Urothelium cell line (cell line): ENCODE measurements around the gene DAB2IP.

Source experiments
- DNase-seq: peaks from one replicate; pipeline ENCODE4 v3.0.0; 2011; ENCODE audit warnings: low spot score, mixed read lengths
- FAIRE-seq: peaks from 2 replicates; lab custom pipeline; 2011; peaks lifted over from hg19 to GRCh38; lab: Jason Lieb, UNC

The DAB2IP gene

GRCh38 chr9:121682926-121683515 lies 31.6 kb downstream of the DAB2IP start:
- DNase-seq (no peak), FAIRE-seq (no peak)

DNA sequence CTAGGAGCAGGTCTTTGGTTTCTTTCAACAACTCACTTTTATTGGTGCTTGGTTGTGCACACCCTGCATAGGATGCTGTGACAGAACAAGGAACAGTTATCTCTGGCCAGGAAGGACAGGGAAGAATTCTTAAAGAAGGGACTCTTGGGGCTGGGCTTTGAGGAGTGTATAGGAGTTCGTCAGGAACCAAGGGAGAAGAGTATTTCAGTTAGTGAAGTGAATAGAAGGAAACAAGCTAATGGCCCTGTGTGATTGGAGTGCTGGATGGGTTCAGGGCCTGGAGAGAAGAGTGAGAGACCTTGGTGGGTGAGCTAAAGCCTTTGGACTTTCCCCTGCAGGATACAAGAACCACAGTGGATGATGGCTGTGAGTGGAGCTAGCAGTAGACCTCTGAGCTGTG lies 32.2 kb downstream of the DAB2IP start:
- DNase-seq (no peak), FAIRE-seq (no peak)

DNA sequence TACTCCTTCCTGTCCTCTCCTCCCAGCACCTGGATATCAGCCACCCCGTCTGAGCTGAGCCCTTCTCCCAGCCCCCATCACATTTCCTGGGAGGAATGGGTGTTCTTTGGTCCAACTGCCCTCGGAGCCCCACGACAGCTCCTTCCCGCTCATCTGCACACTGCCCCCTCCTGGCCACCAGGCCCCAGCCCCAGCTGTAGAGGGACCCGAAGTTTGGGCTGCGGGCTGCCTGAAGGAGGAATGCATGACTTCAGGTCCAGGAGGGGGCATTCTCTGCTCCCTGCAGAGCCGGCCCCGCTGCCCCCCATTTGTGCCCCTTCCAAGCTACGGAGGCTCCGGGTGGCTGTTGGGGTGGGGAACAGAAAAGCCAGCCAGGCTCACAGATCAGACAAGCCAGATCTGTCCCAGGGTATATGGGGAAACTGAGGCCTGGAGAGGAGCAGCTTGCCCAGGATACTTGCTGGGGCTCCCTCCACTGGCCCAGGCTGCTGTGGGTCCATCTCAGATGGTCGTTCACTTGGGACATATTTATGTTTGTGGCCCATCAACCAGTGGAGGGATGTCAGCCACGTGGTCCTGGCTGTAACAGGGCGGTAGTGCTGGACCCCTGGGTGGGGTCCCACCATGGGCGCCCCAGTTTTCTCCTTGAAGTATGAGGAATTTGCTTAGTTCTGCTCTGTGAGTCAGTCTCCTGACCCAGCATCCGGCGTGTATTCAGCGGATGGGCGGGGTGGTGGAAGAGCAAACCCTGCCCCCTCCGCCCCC lies 33.1 kb downstream of the DAB2IP start:
- DNase-seq (no peak), FAIRE-seq (no peak)

GRCh38 chr9:121685146-121685794 lies 33.8 kb downstream of the DAB2IP start:
- DNase-seq (no peak), FAIRE-seq (no peak)

DNA sequence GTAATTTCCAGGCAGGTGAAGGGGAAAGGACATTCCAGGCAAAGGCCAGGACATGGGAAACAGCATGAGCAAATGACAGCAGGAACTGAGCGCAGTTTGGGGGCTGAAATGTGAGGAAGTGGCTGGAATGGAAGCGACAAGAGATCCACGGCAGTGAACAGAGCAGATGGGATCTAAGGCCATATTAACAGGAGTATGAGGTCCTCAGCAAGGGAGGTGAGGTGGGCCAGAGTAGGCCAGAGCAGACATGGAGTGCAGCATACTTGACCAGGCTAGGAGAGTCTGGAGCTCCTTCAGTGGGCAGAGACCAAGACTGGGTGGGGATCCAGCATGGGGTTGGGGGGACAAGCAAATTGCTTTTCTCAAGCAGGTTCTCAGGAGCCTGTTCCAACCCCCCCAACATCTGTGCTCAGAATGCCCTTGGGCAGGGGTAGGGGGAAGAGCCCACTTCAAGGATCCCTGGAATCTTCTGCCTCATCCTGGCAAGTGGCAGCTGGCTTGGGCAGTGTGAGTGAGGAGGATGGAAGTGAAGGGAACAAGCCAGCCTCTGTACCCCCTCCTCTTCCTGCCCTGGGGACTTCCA lies 34.5 kb downstream of the DAB2IP start:
- DNase-seq, result no peak
- FAIRE-seq, result no peak

DNA sequence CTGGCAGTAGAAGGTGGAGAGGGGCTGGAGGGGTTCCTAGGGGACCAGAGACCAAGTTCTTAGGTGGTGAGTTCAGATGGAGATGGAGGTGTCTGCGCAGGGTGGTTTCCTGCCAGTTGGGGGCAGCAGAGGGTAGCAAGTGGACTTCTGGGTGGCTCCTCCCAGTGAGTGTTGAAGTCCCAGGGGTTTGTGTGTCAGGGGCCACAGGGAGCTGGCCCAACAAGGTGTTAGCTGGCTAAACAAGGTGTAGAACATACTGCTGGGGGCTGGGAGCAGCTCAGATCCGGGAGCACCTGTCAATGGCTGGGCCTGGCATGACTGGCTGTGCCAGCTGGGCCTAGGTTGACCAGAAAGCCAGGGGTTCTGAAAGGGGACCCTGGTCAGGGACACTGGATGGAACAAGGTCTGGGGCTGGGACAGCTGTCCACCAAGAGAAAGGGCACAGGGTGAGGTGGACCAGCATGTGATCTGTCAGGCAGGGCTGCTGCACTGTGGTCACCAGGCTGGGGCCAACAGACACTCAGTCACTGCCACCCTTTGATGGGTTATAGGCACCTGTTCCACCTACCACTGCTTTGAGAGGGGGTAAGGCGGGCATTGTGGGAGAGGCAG lies 35.6 kb downstream of the DAB2IP start:
- DNase-seq, result peak; percentile 68
- no peak for FAIRE-seq

- FAIRE-seq, result no peak
- DNase-seq, result no peak
Observed at GRCh38 chr9:121688146-121688680, 36.8 kb downstream of the DAB2IP start.

- FAIRE-seq (no peak), DNase-seq (no peak)
Observed at GRCh38 chr9:121688681-121689080, 37.2 kb downstream of the DAB2IP start.

- no peak for FAIRE-seq
- no peak for DNase-seq
Observed at GRCh38 chr9:121689461-121690157, 38.2 kb downstream of the DAB2IP start.

- DNase-seq (no peak), FAIRE-seq (no peak)
Observed at GRCh38 chr9:121690316-121690715, 38.9 kb downstream of the DAB2IP start.

DNA sequence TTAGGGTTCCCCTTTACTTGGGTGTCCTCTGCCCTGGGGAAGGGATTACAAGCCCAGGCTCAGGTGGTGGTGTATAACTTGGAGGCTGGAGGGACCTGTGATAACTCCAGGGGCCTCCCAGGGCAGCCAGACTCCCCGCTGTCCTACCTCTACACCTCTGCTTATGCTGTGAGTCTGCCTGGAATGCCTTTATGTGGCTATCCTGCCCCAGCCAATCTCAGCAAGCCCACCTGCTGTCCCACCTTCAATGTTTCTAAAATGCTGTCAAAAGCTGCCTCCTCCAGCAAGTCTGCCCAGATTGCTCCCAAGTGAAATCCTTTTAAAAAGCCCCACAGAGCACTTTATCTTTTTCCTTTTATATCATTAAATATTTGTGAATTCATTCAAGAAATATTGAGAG lies 39.3 kb downstream of the DAB2IP start:
- FAIRE-seq, result no peak

DNA sequence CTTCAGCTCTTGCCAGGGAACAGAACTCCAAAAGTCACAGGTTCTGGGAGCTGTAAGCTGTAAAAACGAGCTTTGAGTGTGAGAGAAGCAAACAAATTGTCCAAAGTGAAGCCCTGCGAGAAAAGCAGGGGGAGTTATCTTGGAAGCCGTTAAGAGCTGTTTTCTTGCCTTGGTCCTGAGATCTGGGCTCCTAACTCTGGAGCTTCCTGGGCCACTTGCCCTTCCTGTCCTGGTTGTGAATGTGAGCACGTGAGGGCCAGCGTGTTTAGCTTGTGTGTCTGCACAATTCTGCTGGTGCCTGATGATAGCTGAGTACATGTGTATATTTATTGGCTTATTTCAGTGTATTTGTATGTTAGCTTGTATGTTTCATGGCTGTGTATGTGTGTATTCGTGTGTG lies 40.5 kb downstream of the DAB2IP start:
- no peak for FAIRE-seq
- no peak for DNase-seq

More for the DNA sequence above, 39.3 kb downstream of the DAB2IP start:
- no peak for DNase-seq

DNA sequence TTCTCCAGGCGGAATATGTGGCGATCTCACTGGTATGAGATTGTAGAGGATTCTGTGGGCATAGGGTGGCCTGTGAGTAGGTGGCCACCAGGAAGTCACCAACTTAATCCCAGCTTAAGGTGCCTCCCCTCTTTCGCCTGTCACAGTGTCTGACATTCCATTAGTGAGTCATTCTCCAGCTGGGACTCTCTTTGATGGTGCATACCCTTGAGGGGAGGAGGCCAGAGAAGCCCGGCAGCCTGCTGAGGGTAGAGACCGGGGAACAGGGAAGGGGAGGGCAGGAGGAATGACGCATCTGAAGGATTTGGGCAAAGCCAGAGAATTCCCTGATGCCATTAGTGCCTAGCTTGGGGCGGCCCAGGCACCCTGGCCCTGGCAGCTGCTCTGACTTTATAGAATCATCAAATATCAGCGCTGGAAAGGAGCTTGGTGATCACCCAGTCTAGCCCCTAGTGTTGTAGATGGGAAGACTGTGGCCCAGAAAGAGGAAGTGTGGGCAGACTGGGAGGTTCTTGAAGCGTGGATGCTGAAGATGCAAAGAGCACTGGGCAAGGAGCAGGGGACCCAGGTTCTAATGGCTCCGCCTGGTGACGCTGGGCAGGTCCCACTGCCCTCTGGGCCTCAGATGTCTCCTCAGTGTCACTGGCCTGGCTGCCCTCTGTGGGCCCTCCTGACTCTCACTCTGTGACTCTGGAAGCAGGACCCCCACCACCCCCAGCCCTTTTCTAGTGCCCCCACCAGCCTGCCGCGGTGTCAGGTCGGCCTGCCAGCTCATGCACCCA lies 41.4 kb downstream of the DAB2IP start:
- FAIRE-seq (no peak), DNase-seq (peak; percentile 83)

DNA sequence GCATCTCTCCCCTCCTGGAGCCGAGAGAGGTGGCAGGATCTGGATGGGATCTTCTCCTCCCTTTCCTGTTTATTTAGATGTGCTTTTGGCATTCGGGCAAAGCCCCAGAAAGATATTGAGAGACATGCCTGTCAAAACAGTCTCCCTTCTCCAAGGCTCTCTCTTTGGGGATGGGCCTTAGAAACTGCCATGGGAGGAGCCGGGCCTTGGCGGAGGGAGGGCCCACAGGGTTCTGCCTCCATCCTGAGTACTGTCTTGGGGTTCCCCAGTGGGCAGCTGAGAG lies 41.9 kb downstream of the DAB2IP start:
- no peak for DNase-seq
- no peak for FAIRE-seq

DNA sequence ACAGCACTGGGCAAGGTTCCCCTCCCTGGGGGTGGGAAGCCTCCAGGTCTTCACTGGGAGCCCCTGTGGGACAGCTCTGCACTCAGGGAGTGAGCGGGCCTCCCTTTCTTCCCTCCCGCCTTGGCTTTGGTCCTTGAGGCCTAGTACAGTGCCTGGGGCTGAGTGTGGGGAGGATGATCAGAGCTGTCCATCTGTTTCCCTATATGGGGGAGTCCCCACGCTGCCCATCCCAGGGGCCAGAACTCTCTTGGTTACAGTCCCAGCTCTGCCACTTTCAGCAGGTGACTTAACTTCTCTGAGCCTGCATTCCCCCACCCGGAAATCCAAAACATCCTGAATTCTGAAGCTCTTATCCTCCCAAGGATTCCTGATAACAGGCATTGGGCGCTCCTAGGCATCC lies 42.6 kb downstream of the DAB2IP start:
- DNase-seq, result no peak
- FAIRE-seq, result no peak

- FAIRE-seq (no peak), DNase-seq (no peak)
Observed at GRCh38 chr9:121694600-121694999, 43.2 kb downstream of the DAB2IP start.

DNA sequence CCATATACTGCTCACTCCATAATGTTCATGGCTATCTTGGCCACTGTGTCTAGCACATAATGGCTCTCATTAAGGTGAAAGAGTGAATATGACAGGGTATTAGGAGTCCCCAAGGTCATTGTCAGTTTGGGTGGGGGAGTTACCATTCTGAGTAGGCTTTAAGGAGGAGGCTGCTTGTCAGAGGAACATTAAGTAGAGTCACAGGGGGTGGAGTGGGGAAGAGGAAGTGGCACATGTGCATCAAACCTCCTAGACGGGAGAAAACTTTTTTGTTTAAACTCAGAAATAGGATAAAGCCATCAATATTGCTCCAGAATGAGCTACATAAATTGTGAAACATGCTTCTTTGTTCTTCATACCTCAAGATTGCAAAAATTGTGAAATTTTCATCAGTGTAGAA lies 45.5 kb downstream of the DAB2IP start:
- FAIRE-seq (no peak), DNase-seq (no peak)

GRCh38 chr9:121698627-121699570 lies 47.5 kb downstream of the DAB2IP start:
- FAIRE-seq (no peak), DNase-seq (peak; percentile 72)
